ENCODE results near the gene TULP4.

DNA sequence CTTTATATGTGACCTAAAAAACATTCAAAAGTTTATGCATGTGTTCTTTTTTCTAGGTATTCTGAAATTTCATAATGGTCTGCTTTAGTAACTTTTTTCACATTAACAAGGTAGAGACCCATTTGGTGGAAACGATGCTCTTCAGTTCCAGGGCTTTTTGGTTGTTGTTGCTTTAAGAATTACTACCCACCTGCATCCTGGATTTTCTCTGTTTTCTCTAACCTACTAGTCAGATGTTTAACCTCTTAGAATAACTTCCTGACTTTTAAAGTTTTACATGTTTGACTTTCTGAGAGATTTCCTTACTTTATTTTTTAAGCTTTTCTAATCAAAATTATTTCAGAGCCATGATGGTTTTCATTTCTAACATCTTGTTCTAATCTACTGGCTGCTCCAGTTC lies 14.9 kb downstream of the TULP4 start:
- TF ChIP-seq, protein P1, sequence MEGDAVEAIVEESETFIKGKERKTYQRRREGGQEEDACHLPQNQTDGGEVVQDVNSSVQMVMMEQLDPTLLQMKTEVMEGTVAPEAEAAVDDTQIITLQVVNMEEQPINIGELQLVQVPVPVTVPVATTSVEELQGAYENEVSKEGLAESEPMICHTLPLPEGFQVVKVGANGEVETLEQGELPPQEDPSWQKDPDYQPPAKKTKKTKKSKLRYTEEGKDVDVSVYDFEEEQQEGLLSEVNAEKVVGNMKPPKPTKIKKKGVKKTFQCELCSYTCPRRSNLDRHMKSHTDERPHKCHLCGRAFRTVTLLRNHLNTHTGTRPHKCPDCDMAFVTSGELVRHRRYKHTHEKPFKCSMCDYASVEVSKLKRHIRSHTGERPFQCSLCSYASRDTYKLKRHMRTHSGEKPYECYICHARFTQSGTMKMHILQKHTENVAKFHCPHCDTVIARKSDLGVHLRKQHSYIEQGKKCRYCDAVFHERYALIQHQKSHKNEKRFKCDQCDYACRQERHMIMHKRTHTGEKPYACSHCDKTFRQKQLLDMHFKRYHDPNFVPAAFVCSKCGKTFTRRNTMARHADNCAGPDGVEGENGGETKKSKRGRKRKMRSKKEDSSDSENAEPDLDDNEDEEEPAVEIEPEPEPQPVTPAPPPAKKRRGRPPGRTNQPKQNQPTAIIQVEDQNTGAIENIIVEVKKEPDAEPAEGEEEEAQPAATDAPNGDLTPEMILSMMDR (IDR thresholded peaks at IDR 0.05): no peak
- no peak for TF ChIP-seq EZH2 (IDR thresholded peaks at IDR 0.05; ENCODE audit: borderline replicate concordance, insufficient read depth, low read depth, low read length, poor library complexity, severe bottlenecking)
